Hepatocyte (in vitro differentiated cells): ENCODE data around the gene FBXO10. TPM values are rescaled to one million over a fixed set of nuclear protein-coding genes. Genes with fewer than 3 reads are reported as not detected.
A peak's percentile ranks its signal among the peaks of the same experiment; 100 is the strongest.
"Not testable (repeated sequence)": the region's sequence is repeated elsewhere in the genome, so short reads cannot be mapped to it uniquely, and the experiment has no call there.

ENCODE experiments used
- DNase-seq: peaks from one replicate; pipeline ENCODE4 v3.0.0-alpha.2; 2016; ENCODE audit warnings: low spot score
- H2AFZ ChIP-seq: fragments of 200-600 bp; sonication (generic); 2 replicates; pipeline ENCODE4 v1.6.0; 2016; ENCODE audit warnings: antibody characterized with exemption, mild to moderate bottlenecking
- H3K27ac ChIP-seq: fragments of 200-600 bp; sonication (generic); 2 replicates; pipeline ENCODE4 v1.5.1; 2016; ENCODE audit warnings: mild to moderate bottlenecking
- H3K27me3 ChIP-seq: fragments of 200-600 bp; sonication (generic); 2 replicates; pipeline ENCODE4 v1.6.1; 2016
- H3K36me3 ChIP-seq: fragments of 200-600 bp; sonication (generic); replicated peaks from 2 replicates; pipeline ENCODE4 v1.5.1; 2016; ENCODE audit warnings: low read depth; ENCODE audit not compliant: insufficient read depth
- H3K4me1 ChIP-seq: fragments of 200-600 bp; sonication (generic); 2 replicates; pipeline ENCODE4 v1.5.1; 2016; ENCODE audit warnings: mild to moderate bottlenecking, moderate library complexity; ENCODE audit not compliant: insufficient read depth
- H3K4me2 ChIP-seq: fragments of 200-600 bp; sonication (generic); 2 replicates; pipeline ENCODE4 v1.6.0; 2016
- H3K4me3 ChIP-seq: fragments of 200-600 bp; sonication (generic); 2 replicates; pipeline ENCODE4 v1.5.1; 2016; ENCODE audit warnings: mild to moderate bottlenecking
- H3K79me2 ChIP-seq: fragments of 200-600 bp; sonication (generic); 2 replicates; pipeline ENCODE4 v1.6.0; 2017; ENCODE audit warnings: mild to moderate bottlenecking
- H3K9me2 ChIP-seq: fragments of 200-600 bp; sonication (generic); replicated peaks from 2 replicates; pipeline ENCODE4 v1.6.0; 2017; ENCODE audit warnings: mild to moderate bottlenecking; ENCODE audit not compliant: insufficient read depth
- H3K9me3 ChIP-seq: fragments of 200-600 bp; sonication (generic); 2 replicates; pipeline ENCODE4 v1.5.1; 2016; ENCODE audit warnings: low read depth, mild to moderate bottlenecking
- H4K20me1 ChIP-seq: fragments of 200-600 bp; sonication (generic); 2 replicates; pipeline ENCODE4 v1.6.0; 2016; ENCODE audit warnings: mild to moderate bottlenecking; ENCODE audit not compliant: insufficient read depth, poor library complexity, severe bottlenecking
- CTCF ChIP-seq: fragments of 200-600 bp; sonication (generic); IDR thresholded peaks from 2 replicates; pipeline ENCODE4 v1.5.1; 2016; ENCODE audit warnings: antibody characterized with exemption, mild to moderate bottlenecking; ENCODE audit not compliant: poor library complexity
- EZH2 ChIP-seq: fragments of 200-600 bp; sonication (generic); IDR thresholded peaks from 2 replicates; pipeline ENCODE4 v1.6.1; 2016; ENCODE audit warnings: antibody characterized with exemption, mild to moderate bottlenecking, borderline replicate concordance
- EZH2phosphoT487 ChIP-seq: fragments of 200-600 bp; sonication (generic); IDR thresholded peaks from one replicate; pipeline ENCODE4 v1.6.1; 2018; ENCODE audit warnings: antibody characterized with exemption, mild to moderate bottlenecking, low read depth, moderate library complexity; ENCODE audit not compliant: unreplicated experiment, severe bottlenecking
- WGBS: methylation state at CpG from one replicate; pipeline ENCODE4 v1.1.6; 2016; ENCODE audit warnings: low lambda C conversion rate; ENCODE audit errors: missing lambda C conversion rate; 5-methylcytosine and 5-hydroxymethylcytosine counted together
- polyA plus RNA-seq: library from polyadenylated mRNA; unstranded; fragments of >200 nt; fragmentation: Nextera tagmentation; extraction: Ambion mirVana; gene quantifications from 2 replicates; pipeline ENCODE4 v1.2.1, GENCODE V29; 2016
- total RNA-seq: library from RNA; depleted of rRNA; stranded (reverse); fragments of >200 nt; gene quantifications from 2 replicates; pipeline ENCODE4 v1.2.3, GENCODE V29; 2014

Gene FBXO10
- total and polyA plus RNA-seq, 2 experiments from 2014 or later: 7.4 to 12.5 TPM

GRCh38 chr9:37486256-37486615 lies 89.9 kb downstream of the FBXO10 start:
- no peak for DNase-seq
- H3K9me2 ChIP-seq: no peaks in the 10 kb centered on the region
- peaks cover 9% of the 10 kb centered on the region for H3K79me2 ChIP-seq
- H3K27ac ChIP-seq: peak overlapping the region; percentile 58
- WGBS: 6% methylated on average over 7 of the region's 7 CpGs
- no peak for TF ChIP-seq EZH2phosphoT487
- TF ChIP-seq CTCF: no peak
- TF ChIP-seq EZH2: no peak
- peak overlapping the region; percentile 97 for H3K4me2 ChIP-seq
- H3K27me3 ChIP-seq: no peaks in the 10 kb centered on the region
- peak overlapping the region; percentile 69 for H2AFZ ChIP-seq
- peaks cover 6% of the 10 kb centered on the region for H3K4me1 ChIP-seq
- H3K9me3 ChIP-seq: no peaks in the 10 kb centered on the region
- H3K36me3 ChIP-seq: no peaks in the 10 kb centered on the region
- peak overlapping the region; percentile 56 for H3K4me3 ChIP-seq
- no peaks in the 10 kb centered on the region for H4K20me1 ChIP-seq

GRCh38 chr9:37485389-37486255 lies 90.6 kb downstream of the FBXO10 start, which contains the start of gene POLR1E:
TSS of gene POLR1E (plus strand) at chr9:37485948. CDS start at chr9:37486048, 100 bp downstream.
- peak; percentile 96 for DNase-seq
- H3K79me2 ChIP-seq: peaks cover 9% of the 10 kb centered on the region
- peak within 1 kb of the TSS; percentile 67 for H3K27ac ChIP-seq
- H3K4me1 ChIP-seq: peaks cover 6% of the 10 kb centered on the region
- TF ChIP-seq EZH2phosphoT487: no peak
- no peak for TF ChIP-seq CTCF
- no peak for TF ChIP-seq EZH2
- H3K9me2 ChIP-seq: no peaks in the 10 kb centered on the region
- no peaks in the 10 kb centered on the region for H3K9me3 ChIP-seq
- H3K4me2 ChIP-seq: peak within 1 kb of the TSS; percentile 97
- H4K20me1 ChIP-seq: no peaks in the 10 kb centered on the region
- no peaks in the 10 kb centered on the region for H3K36me3 ChIP-seq
- no peaks in the 10 kb centered on the region for H3K27me3 ChIP-seq
- peak within 1 kb of the TSS; percentile 69 for H2AFZ ChIP-seq
- H3K4me3 ChIP-seq: peak within 1 kb of the TSS; percentile 56
- WGBS: 5% methylated on average over 53 of the region's 56 CpGs

- Histone ChIP-seq H3K4me3 (no peak overlapping the region), H2AFZ (no peak overlapping the region), H3K36me3 (no peaks in the 10 kb centered on the region), H3K79me2 (no peaks in the 10 kb centered on the region), H3K27me3 (no peaks in the 10 kb centered on the region), H3K4me2 (no peak overlapping the region), H3K27ac (no peak overlapping the region), H4K20me1 (no peaks in the 10 kb centered on the region), H3K9me3 (no peaks in the 10 kb centered on the region), H3K4me1 (no peaks in the 10 kb centered on the region), H3K9me2 (no peaks in the 10 kb centered on the region)
- no peak for TF ChIP-seq CTCF
- TF ChIP-seq EZH2: no peak
- TF ChIP-seq EZH2phosphoT487: no peak
- no peak for DNase-seq
- whole genome bisulfite sequencing: 90% methylated on average over 3 of the region's 3 CpGs
Observed at GRCh38 chr9:37480759-37481158, 95.4 kb downstream of the FBXO10 start.

GRCh38 chr9:37477987-37478619 lies 98.1 kb downstream of the FBXO10 start:
- not testable (repeated sequence) for H2AFZ ChIP-seq, H3K4me1 ChIP-seq, H3K9me3 ChIP-seq, H3K9me2 ChIP-seq, DNase-seq, H3K27me3 ChIP-seq, H3K27ac ChIP-seq, H3K36me3 ChIP-seq, H4K20me1 ChIP-seq, H3K4me2 ChIP-seq, H3K79me2 ChIP-seq, H3K4me3 ChIP-seq
- 79% methylated on average over 5 of the region's 5 CpGs for WGBS

GRCh38 chr9:37477443-37477842 lies 98.7 kb downstream of the FBXO10 start:
- not testable (repeated sequence) for H3K36me3 ChIP-seq, H3K27ac ChIP-seq
- WGBS: 78% methylated on average over 4 of the region's 4 CpGs

More at GRCh38 chr9:37477443-37477842, 98.7 kb downstream of the FBXO10 start:
- H3K27me3 ChIP-seq, H3K9me3 ChIP-seq, H3K4me1 ChIP-seq, DNase-seq, H3K4me2 ChIP-seq, H3K79me2 ChIP-seq, H3K9me2 ChIP-seq, H4K20me1 ChIP-seq, H3K4me3 ChIP-seq, H2AFZ ChIP-seq: not testable (repeated sequence)
